KMS-11 (cell line): ENCODE data around the gene GABBR2.

Experiments used
- H2AFZ ChIP-seq: fragments of 200-600 bp; sonication (generic); 2 replicates; pipeline ENCODE4 v1.6.1; 2016; ENCODE audit warnings: antibody characterized with exemption, mixed run types, low read depth
- H3K27ac ChIP-seq: fragments of 200-600 bp; sonication (generic); 2 replicates; pipeline ENCODE4 v1.6.1; 2016; ENCODE audit warnings: mild to moderate bottlenecking, mixed run types
- H3K27me3 ChIP-seq: fragments of 200-600 bp; sonication (generic); 2 replicates; pipeline ENCODE4 v1.6.1; 2017; ENCODE audit warnings: mild to moderate bottlenecking, low read depth, mixed run types, moderate library complexity; ENCODE audit not compliant: insufficient read depth
- H3K36me3 ChIP-seq: fragments of 200-600 bp; sonication (generic); 2 replicates; pipeline ENCODE4 v1.6.1; 2017; ENCODE audit warnings: mild to moderate bottlenecking, mixed run types; ENCODE audit not compliant: insufficient read depth
- H3K4me1 ChIP-seq: fragments of 200-600 bp; sonication (generic); 2 replicates; pipeline ENCODE4 v1.6.1; 2016; ENCODE audit warnings: mild to moderate bottlenecking, low read depth, mixed run types; ENCODE audit not compliant: poor library complexity, severe bottlenecking
- H3K4me2 ChIP-seq: fragments of 200-600 bp; sonication (generic); 2 replicates; pipeline ENCODE4 v1.7.0; 2016; ENCODE audit warnings: mild to moderate bottlenecking, mixed run types
- H3K4me3 ChIP-seq: fragments of 200-600 bp; sonication (generic); IDR thresholded peaks from 2 replicates; pipeline ENCODE4 v1.6.1; 2017; ENCODE audit warnings: low read depth, low read length, mixed read lengths; ENCODE audit not compliant: insufficient read depth
- H3K79me2 ChIP-seq: fragments of 200-600 bp; sonication (generic); 2 replicates; pipeline ENCODE4 v1.6.1; 2016; ENCODE audit warnings: low read depth, mixed run types; ENCODE audit not compliant: insufficient read depth
- H3K9ac ChIP-seq: fragments of 200-600 bp; sonication (generic); 2 replicates; pipeline ENCODE4 v1.6.1; 2016; ENCODE audit warnings: mild to moderate bottlenecking, mixed run types
- H4K20me1 ChIP-seq: fragments of 200-600 bp; sonication (generic); 2 replicates; pipeline ENCODE4 v1.6.1; 2016; ENCODE audit warnings: mild to moderate bottlenecking, mixed run types; ENCODE audit not compliant: insufficient read depth
- CTCF ChIP-seq: fragments of 200-600 bp; sonication (generic); conservative IDR thresholded peaks from 2 replicates; pipeline ENCODE4 v1.6.1; 2017; ENCODE audit warnings: low read depth, mild to moderate bottlenecking, antibody characterized with exemption, low read length, moderate library complexity, mixed read lengths

The GABBR2 gene

DNA sequence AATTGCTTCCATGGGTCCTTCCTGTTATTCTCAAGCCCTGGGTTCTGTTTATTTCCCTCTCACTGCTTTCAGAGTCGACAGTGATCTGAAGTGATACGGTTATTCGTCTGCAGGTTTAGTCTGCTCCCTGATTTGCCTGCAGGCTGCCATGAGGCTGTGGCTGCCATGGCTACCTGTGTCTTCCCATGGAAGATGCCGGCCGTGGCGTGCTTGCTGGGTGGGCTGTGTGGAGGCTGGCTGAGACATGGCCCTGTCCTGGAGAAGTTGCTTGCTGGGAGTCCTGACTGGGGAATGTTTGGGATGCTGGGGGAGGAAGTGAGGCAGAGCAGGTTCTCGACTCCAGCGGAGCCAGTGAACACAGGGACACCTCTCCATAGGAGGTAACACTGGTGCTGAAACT lies 349.2 kb downstream of the GABBR2 start:
- no peak overlapping the region for H3K4me3 ChIP-seq
- H3K4me1 ChIP-seq = no peaks in the 10 kb centered on the region
- no peak for TF ChIP-seq CTCF
- no peak overlapping the region for H2AFZ ChIP-seq
- H3K9ac ChIP-seq = no peak overlapping the region
- H4K20me1 ChIP-seq = no peaks in the 10 kb centered on the region
- no peaks in the 10 kb centered on the region for H3K79me2 ChIP-seq
- no peak overlapping the region for H3K4me2 ChIP-seq
- H3K36me3 ChIP-seq = no peaks in the 10 kb centered on the region
- H3K27ac ChIP-seq = no peak overlapping the region
- H3K27me3 ChIP-seq = no peaks in the 10 kb centered on the region

DNA sequence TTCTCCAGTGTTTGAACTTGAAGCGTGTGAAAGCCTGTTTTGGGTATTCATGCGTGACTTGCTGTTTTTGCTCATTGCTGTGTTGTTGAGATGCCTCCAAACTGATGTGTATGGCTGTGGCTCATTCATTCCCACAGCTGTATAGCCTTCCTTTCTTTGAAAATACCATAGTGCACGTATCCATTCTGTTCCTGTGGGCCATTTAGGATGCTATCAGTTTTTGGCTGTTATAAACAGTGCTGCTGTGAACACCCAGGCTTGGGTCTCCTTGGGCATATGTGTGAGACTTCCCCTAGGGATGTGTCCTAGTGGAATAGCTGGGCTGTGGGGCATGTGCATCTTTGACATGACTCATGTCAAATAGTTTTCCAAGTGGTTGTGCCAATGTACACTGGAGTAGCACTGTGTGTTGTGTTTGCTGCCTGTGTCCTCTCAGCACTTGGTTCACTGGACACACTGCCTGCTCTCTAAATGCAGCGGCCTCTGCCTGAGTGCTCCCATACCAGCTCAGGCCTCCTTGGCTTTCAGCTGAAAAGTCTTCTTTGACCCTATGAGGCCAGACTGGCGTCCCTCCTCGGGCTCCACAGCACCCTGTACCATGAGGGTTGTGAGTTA lies 350.7 kb downstream of the GABBR2 start:
- Histone ChIP-seq H3K4me3 (no peak overlapping the region), H4K20me1 (no peaks in the 10 kb centered on the region), H3K4me1 (no peaks in the 10 kb centered on the region), H2AFZ (no peak overlapping the region), H3K79me2 (no peaks in the 10 kb centered on the region), H3K4me2 (no peak overlapping the region), H3K36me3 (no peaks in the 10 kb centered on the region), H3K27ac (no peak overlapping the region), H3K27me3 (no peaks in the 10 kb centered on the region), H3K9ac (no peak overlapping the region)
- TF ChIP-seq CTCF = no peak

DNA sequence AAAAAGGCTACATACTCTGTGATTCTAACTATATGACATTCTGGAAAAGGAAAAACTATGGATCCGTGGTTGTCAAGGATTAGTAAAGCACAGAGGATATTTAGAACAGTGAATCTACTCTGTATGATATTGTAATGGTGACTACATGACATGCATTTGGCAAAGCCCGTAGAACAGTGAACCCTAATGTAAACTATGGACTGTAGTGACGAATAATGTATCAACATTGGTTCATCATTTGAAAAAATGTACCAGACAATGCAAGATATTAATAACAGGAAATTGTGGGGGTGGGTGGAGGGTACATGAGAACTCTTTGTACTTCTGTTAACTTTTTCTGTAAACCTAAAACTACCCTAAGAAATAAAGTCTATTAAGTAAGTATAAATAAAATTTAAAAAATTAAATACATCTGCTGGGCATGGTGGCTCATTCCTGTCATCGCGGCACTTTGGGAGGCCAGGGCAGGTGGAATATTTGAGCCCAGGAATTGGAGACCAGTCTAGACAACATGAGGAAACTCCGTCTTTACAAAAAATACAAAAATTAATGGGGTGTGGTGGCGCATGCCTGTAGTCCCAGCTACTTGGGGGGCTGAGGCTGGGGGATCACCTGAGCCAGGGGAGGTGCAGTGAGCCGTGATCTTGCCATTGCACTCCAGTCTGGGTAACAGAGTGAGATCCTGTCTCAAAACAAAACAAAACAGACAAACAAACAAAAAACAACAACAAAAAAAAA lies 351.6 kb downstream of the GABBR2 start:
- H3K4me2 ChIP-seq = no peak overlapping the region
- H3K79me2 ChIP-seq = no peaks in the 10 kb centered on the region
- no peaks in the 10 kb centered on the region for H3K4me1 ChIP-seq
- no peak for TF ChIP-seq CTCF
- no peak overlapping the region for H3K27ac ChIP-seq
- no peak overlapping the region for H3K9ac ChIP-seq
- no peak overlapping the region for H2AFZ ChIP-seq
- H3K27me3 ChIP-seq = no peaks in the 10 kb centered on the region
- H3K4me3 ChIP-seq = no peak overlapping the region
- H4K20me1 ChIP-seq = no peaks in the 10 kb centered on the region
- H3K36me3 ChIP-seq = no peaks in the 10 kb centered on the region

- no peaks in the 10 kb centered on the region for H4K20me1 ChIP-seq
- H3K9ac ChIP-seq = no peak overlapping the region
- H3K27me3 ChIP-seq = no peaks in the 10 kb centered on the region
- H3K36me3 ChIP-seq = no peaks in the 10 kb centered on the region
- H3K27ac ChIP-seq = no peak overlapping the region
- no peak overlapping the region for H3K4me3 ChIP-seq
- TF ChIP-seq CTCF = no peak
- no peak overlapping the region for H2AFZ ChIP-seq
- no peak overlapping the region for H3K4me2 ChIP-seq
- no peaks in the 10 kb centered on the region for H3K79me2 ChIP-seq
- no peaks in the 10 kb centered on the region for H3K4me1 ChIP-seq
These were observed 352.4 kb downstream of the GABBR2 start for GRCh38 chr9:98356326-98356725.
